Breast epithelium (tissue), 3 donors: ENCODE results near the gene CYTH3.

Experiments used
- POLR2A ChIP-seq: fragments of 450-650 bp; IDR thresholded peaks from one replicate; pipeline ENCODE4 v1.6.1; 2016; ENCODE audit warnings: antibody characterized with exemption, mild to moderate bottlenecking, moderate library complexity
- POLR2AphosphoS5 ChIP-seq, 3 donors: sonication (generic); formaldehyde crosslinking; IDR thresholded peaks; one replicate each; pipeline ENCODE4 v1.6.1; 2017; ENCODE audit warnings: antibody characterized with exemption in 3 of 3
- TF ChIP-seq, protein P1 (sequence below), 3 donors: fragments of 450-650 bp; IDR thresholded peaks; one replicate each; pipeline ENCODE4 v1.5.1; 2016 to 2017; ENCODE audit warnings: antibody characterized with exemption in 3 of 3, mild to moderate bottlenecking in 3 of 3, moderate library complexity in 3 of 3

- TF ChIP-seq, protein P1, sequence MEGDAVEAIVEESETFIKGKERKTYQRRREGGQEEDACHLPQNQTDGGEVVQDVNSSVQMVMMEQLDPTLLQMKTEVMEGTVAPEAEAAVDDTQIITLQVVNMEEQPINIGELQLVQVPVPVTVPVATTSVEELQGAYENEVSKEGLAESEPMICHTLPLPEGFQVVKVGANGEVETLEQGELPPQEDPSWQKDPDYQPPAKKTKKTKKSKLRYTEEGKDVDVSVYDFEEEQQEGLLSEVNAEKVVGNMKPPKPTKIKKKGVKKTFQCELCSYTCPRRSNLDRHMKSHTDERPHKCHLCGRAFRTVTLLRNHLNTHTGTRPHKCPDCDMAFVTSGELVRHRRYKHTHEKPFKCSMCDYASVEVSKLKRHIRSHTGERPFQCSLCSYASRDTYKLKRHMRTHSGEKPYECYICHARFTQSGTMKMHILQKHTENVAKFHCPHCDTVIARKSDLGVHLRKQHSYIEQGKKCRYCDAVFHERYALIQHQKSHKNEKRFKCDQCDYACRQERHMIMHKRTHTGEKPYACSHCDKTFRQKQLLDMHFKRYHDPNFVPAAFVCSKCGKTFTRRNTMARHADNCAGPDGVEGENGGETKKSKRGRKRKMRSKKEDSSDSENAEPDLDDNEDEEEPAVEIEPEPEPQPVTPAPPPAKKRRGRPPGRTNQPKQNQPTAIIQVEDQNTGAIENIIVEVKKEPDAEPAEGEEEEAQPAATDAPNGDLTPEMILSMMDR (IDR thresholded peaks at IDR 0.05): no peak
- TF ChIP-seq POLR2A: no peak
- TF ChIP-seq POLR2AphosphoS5 (IDR thresholded peaks at IDR 0.05): no peak
Observed at GRCh38 chr7:6269527-6269926, 2.9 kb downstream of the CYTH3 start.
